Anterior cingulate cortex (tissue), 58 donors: ENCODE results near the gene C1S.

ENCODE experiments used
- DNase-seq, 58 donors: peaks; one replicate each; lab custom pipeline; 2025; lab: John Stamatoyannopoulos, UW

C1S gene

GRCh38 chr12:7073946-7074345 lies 13.4 kb downstream of the C1S start:
- DNase-seq: no peak

GRCh38 chr12:7075518-7075917 lies 15.0 kb downstream of the C1S start:
- DNase-seq: no peak

GRCh38 chr12:7075939-7076338 lies 15.4 kb downstream of the C1S start:
- no peak for DNase-seq

- DNase-seq: no peak
Measured at GRCh38 chr12:7076493-7076892, 16.0 kb downstream of the C1S start.

- DNase-seq: no peak
Measured at GRCh38 chr12:7078163-7078562, 17.6 kb downstream of the C1S start.

GRCh38 chr12:7079826-7080125 lies 19.3 kb downstream of the C1S start:
- DNase-seq: no peak

GRCh38 chr12:7081037-7081436 lies 20.5 kb downstream of the C1S start:
- no peak for DNase-seq

GRCh38 chr12:7083125-7083524 lies 22.6 kb downstream of the C1S start:
- no peak for DNase-seq

- no peak for DNase-seq
Measured at GRCh38 chr12:7089196-7089871, 28.8 kb downstream of the C1S start.

- DNase-seq: no peak
Measured at GRCh38 chr12:7090222-7090998, 29.9 kb downstream of the C1S start.

- DNase-seq: no peak
Measured at GRCh38 chr12:7091171-7091570, 30.7 kb downstream of the C1S start.

GRCh38 chr12:7091660-7092228 lies 31.2 kb downstream of the C1S start:
- DNase-seq: peak in 1 of 58 donors; percentile 47

GRCh38 chr12:7092229-7092985 lies 31.9 kb downstream of the C1S start, which contains the start of gene C1R:
TSS of gene C1R (minus strand) at chr12:7092445. CDS start at chr12:7092388, 57 bp downstream.
- peak in 44 of 58 donors; percentile 4 to 68 (median 29) for DNase-seq

GRCh38 chr12:7092986-7093460 lies 32.5 kb downstream of the C1S start:
- no peak for DNase-seq

GRCh38 chr12:7093486-7093885 lies 33.0 kb downstream of the C1S start:
- no peak for DNase-seq

GRCh38 chr12:7093892-7094291 lies 33.4 kb downstream of the C1S start:
- DNase-seq: no peak

- no peak for DNase-seq
Measured at GRCh38 chr12:7096006-7096932, 35.8 kb downstream of the C1S start.

GRCh38 chr12:7096979-7097378 lies 36.5 kb downstream of the C1S start:
- no peak for DNase-seq

- DNase-seq: no peak
Measured at GRCh38 chr12:7099290-7099996, 38.9 kb downstream of the C1S start.
